IPS DF 6.9 (cell line): Measurements from ENCODE around the gene USP17L24.
"Not testable (repeated sequence)": the region's sequence is repeated elsewhere in the genome, so short reads cannot be mapped to it uniquely, and the experiment has no call there.

Experiments used
- DNase-seq: peaks from one replicate; pipeline ENCODE4 v3.0.0-alpha.2; 2013; ENCODE audit warnings: low read depth, low spot score
- H3K27ac ChIP-seq: one replicate; pipeline ENCODE4 v1.5.1; 2013; ENCODE audit warnings: low read length, control low read depth
- H3K27me3 ChIP-seq: 2 replicates; pipeline ENCODE4 v1.6.1; 2013; ENCODE audit warnings: mild to moderate bottlenecking, low read length; ENCODE audit not compliant: control insufficient read depth, insufficient read depth
- H3K36me3 ChIP-seq: 2 replicates; pipeline ENCODE4 v1.6.1; 2013; ENCODE audit warnings: low read length; ENCODE audit not compliant: control insufficient read depth, insufficient read depth
- H3K4me1 ChIP-seq: 2 replicates; pipeline ENCODE4 v1.6.1; 2013; ENCODE audit warnings: low read length; ENCODE audit not compliant: control insufficient read depth, insufficient read depth
- H3K4me3 ChIP-seq: 2 replicates; pipeline ENCODE4 v1.5.1; 2013; ENCODE audit warnings: mild to moderate bottlenecking, low read length
- H3K9me3 ChIP-seq: 2 replicates; pipeline ENCODE4 v1.6.1; 2013; ENCODE audit warnings: low read length, inconsistent platforms; ENCODE audit not compliant: control insufficient read depth, insufficient read depth
- WGBS: extraction: QIAGEN DNeasy Blood & Tissue Kit; methylation state at CpG from one replicate; pipeline ENCODE4 v1.1.7; 2013; ENCODE audit warnings: mixed read lengths, missing lambda C conversion rate; ENCODE audit not compliant: insufficient read length, insufficient coverage; 5-methylcytosine and 5-hydroxymethylcytosine counted together

The USP17L24 gene

GRCh38 chr4:9324865-9325264 is at the start of gene USP17L24:
TSS of gene USP17L24 (plus strand) at chr4:9325165. CDS start at chr4:9325165, 0 bp downstream.
- H3K4me3 ChIP-seq, H3K27me3 ChIP-seq, H3K4me1 ChIP-seq, DNase-seq, H3K27ac ChIP-seq, H3K36me3 ChIP-seq, H3K9me3 ChIP-seq: not testable (repeated sequence)
- no CpG with 5 or more reads among the region's 15 CpGs for WGBS

- H3K4me1 ChIP-seq, H3K4me3 ChIP-seq, H3K27me3 ChIP-seq, H3K27ac ChIP-seq, DNase-seq, H3K36me3 ChIP-seq, H3K9me3 ChIP-seq: not testable (repeated sequence)
- WGBS = no CpG with 5 or more reads among the region's 13 CpGs
Observed at GRCh38 chr4:9324191-9324590, 774 bp upstream of the USP17L24 start.

- DNase-seq, H3K27ac ChIP-seq, H3K36me3 ChIP-seq, H3K4me3 ChIP-seq, H3K27me3 ChIP-seq, H3K4me1 ChIP-seq, H3K9me3 ChIP-seq: not testable (repeated sequence)
- no CpG with 5 or more reads among the region's 15 CpGs for WGBS
Observed at GRCh38 chr4:9329611-9330010, 4.6 kb downstream of the USP17L24 start, which contains the start of gene USP17L25. TSS of gene USP17L25 (plus strand) at chr4:9329911. CDS start at chr4:9329911, 0 bp downstream.

GRCh38 chr4:9334358-9334757 is 9.4 kb downstream of the USP17L24 start, which contains the start of gene USP17L26:
TSS of gene USP17L26 (plus strand) at chr4:9334658. CDS start at chr4:9334658, 0 bp downstream.
- H3K4me3 ChIP-seq, H3K36me3 ChIP-seq, H3K9me3 ChIP-seq, DNase-seq, H3K27me3 ChIP-seq, H3K4me1 ChIP-seq, H3K27ac ChIP-seq: not testable (repeated sequence)
- no CpG with 5 or more reads among the region's 15 CpGs for WGBS

GRCh38 chr4:9339103-9339502 is 14.1 kb downstream of the USP17L24 start, which contains the start of gene USP17L5:
TSS of gene USP17L5 (plus strand) at chr4:9339403. CDS start at chr4:9339403, 0 bp downstream.
- not testable (repeated sequence) for H3K27ac ChIP-seq, H3K27me3 ChIP-seq, H3K9me3 ChIP-seq, DNase-seq, H3K4me1 ChIP-seq, H3K4me3 ChIP-seq, H3K36me3 ChIP-seq
- no CpG with 5 or more reads among the region's 15 CpGs for WGBS

- not testable (repeated sequence) for H3K4me1 ChIP-seq, H3K36me3 ChIP-seq, DNase-seq, H3K27ac ChIP-seq, H3K27me3 ChIP-seq, H3K9me3 ChIP-seq, H3K4me3 ChIP-seq
- WGBS = no CpG with 5 or more reads among the region's 15 CpGs
Observed at GRCh38 chr4:9343848-9344247, 18.9 kb downstream of the USP17L24 start, which contains the start of gene USP17L27. TSS of gene USP17L27 (plus strand) at chr4:9344148. CDS start at chr4:9344148, 0 bp downstream.

- not testable (repeated sequence) for DNase-seq, H3K9me3 ChIP-seq, H3K27ac ChIP-seq, H3K4me3 ChIP-seq, H3K27me3 ChIP-seq, H3K36me3 ChIP-seq, H3K4me1 ChIP-seq
- WGBS = no CpG with 5 or more reads among the region's 15 CpGs
Observed at GRCh38 chr4:9348593-9348992, 23.6 kb downstream of the USP17L24 start, which contains the start of gene USP17L28. TSS of gene USP17L28 (plus strand) at chr4:9348893. CDS start at chr4:9348893, 0 bp downstream.

GRCh38 chr4:9350866-9351265 is 25.9 kb downstream of the USP17L24 start:
- H3K27ac ChIP-seq, H3K27me3 ChIP-seq, H3K9me3 ChIP-seq, DNase-seq, H3K4me3 ChIP-seq, H3K4me1 ChIP-seq, H3K36me3 ChIP-seq: not testable (repeated sequence)
- WGBS = no CpG with 5 or more reads among the region's 18 CpGs

GRCh38 chr4:9353338-9353737 is 28.4 kb downstream of the USP17L24 start, which contains the start of gene USP17L29:
TSS of gene USP17L29 (plus strand) at chr4:9353638. CDS start at chr4:9353638, 0 bp downstream.
- not testable (repeated sequence) for H3K9me3 ChIP-seq, H3K4me3 ChIP-seq, H3K4me1 ChIP-seq, H3K27ac ChIP-seq, DNase-seq, H3K27me3 ChIP-seq, H3K36me3 ChIP-seq
- WGBS = no CpG with 5 or more reads among the region's 15 CpGs

- not testable (repeated sequence) for H3K9me3 ChIP-seq, DNase-seq, H3K27me3 ChIP-seq, H3K4me3 ChIP-seq, H3K36me3 ChIP-seq, H3K27ac ChIP-seq, H3K4me1 ChIP-seq
- WGBS = no CpG with 5 or more reads among the region's 15 CpGs
Observed at GRCh38 chr4:9362829-9363228, 37.9 kb downstream of the USP17L24 start, which contains the start of gene USP17L30. TSS of gene USP17L30 (plus strand) at chr4:9363129. CDS start at chr4:9363129, 0 bp downstream.
